GM19455 (cell line): ENCODE results near the gene YIPF5.
A peak's percentile ranks its signal among the peaks of the same experiment; 100 is the strongest.

Experiments used
- ATAC-seq: cut with Tn5 transposase; IDR thresholded peaks from one replicate; pipeline ENCODE4 v1.9.1; 2021; ENCODE audit not compliant: unreplicated experiment

Gene YIPF5

DNA sequence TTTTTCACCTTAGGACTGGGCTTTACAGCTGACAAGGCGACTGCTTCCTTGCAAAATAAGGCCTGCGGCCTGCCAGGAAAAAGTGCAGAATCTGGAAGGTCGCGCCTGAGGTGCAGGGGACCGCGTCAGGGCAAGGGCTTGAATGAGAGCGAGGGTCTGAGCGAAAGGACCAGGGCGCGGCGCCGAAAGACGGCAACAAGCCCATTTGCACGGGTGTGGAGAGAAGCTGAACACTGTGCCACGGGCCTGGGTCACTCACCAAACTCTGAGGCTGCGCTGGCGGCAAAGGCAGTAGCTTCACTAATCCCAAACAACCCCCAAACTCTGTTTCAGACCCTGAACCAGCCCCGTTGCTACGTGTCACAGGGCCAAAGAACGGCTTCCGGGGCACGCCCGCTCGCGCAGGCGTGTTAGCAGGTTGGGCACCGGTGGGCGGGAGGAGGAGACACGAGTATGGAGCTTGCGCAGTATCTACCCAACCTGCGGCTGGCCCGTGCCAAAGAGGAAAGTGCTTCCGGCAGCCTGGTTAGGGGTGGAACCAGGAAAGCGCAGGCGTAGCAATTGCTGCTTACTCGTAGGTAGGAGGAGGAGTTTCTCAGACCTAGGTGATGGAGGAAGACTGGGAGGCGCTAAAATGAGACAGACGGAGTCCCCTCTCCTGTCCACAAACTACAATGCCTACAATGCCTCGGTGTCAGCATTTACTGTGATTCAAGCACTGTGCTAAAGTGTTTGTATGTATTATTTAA is at the start of gene YIPF5, which contains the start of gene KCTD16:
Gene YIPF5 (minus strand): TSS at position 384 of the 749 bp plus-strand sequence. CDS start 704 bp downstream, outside the sequence.
Gene KCTD16 (plus strand): TSS at position 598 of the 749 bp plus-strand sequence.
- peak; percentile 100 for ATAC-seq

DNA sequence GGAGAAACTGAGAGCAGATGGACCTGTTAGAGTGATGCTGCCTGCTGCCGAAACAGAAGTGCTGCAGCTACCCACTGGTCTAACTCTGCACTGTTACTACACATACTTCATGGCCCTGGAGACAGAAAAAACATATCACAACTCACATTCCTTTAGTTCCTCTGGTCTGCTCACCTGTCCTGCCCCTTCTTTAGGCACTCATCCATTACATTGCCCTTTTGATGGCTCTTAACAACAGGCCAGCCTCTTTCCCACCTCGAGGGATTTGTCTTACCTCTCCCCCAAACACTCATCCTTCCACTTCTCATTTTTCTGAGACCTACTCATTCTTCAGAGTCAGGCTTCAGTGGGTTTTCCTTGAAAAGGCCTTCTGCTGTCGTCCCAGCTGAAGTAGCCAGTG is 49.4 kb upstream of the YIPF5 start:
- no peak for ATAC-seq

DNA sequence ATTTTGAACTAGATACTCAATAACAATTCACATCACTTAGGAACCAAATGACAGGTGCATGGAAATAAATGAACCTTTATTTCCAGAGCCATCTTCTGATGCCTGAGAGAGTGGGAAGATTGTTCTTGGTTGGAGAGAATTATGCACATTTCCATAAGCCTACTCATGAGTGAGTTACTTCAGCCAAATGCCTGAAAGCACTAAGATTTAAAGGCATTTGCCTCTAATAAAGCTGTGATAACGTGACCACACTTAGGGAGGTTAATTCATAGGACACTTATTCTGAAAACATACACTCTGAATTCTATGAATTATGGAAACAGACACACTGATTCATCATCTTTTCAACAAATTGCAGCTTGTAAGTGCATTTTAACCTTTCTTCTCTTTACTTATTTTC is 40.2 kb upstream of the YIPF5 start:
- ATAC-seq, result no peak

DNA sequence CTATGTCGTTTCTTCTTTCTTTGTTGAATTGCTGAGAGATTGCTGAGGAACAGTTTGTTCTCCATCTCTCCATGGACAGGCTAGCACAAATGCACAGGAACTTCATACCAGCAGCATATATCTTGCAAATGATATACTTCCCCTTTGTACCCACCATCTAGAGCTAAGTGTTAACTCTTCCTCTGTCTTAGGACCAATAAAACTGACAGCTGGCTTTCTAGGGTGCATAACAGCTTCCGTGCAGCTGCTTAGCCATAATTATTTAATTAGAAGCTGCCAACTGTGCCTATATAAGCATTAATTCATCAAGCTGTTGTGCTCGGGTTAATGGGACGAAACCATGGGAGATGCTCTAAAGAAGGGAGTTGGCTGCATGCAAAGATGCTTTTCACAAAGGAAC is 38.9 kb upstream of the YIPF5 start:
- ATAC-seq, result no peak

- no peak for ATAC-seq
These were observed 37.5 kb upstream of the YIPF5 start for GRCh38 chr5:144207875-144208444.

GRCh38 chr5:144206141-144206540 is 35.7 kb upstream of the YIPF5 start:
- ATAC-seq, result no peak

- no peak for ATAC-seq
These were observed 34.7 kb upstream of the YIPF5 start for GRCh38 chr5:144205141-144205551.

DNA sequence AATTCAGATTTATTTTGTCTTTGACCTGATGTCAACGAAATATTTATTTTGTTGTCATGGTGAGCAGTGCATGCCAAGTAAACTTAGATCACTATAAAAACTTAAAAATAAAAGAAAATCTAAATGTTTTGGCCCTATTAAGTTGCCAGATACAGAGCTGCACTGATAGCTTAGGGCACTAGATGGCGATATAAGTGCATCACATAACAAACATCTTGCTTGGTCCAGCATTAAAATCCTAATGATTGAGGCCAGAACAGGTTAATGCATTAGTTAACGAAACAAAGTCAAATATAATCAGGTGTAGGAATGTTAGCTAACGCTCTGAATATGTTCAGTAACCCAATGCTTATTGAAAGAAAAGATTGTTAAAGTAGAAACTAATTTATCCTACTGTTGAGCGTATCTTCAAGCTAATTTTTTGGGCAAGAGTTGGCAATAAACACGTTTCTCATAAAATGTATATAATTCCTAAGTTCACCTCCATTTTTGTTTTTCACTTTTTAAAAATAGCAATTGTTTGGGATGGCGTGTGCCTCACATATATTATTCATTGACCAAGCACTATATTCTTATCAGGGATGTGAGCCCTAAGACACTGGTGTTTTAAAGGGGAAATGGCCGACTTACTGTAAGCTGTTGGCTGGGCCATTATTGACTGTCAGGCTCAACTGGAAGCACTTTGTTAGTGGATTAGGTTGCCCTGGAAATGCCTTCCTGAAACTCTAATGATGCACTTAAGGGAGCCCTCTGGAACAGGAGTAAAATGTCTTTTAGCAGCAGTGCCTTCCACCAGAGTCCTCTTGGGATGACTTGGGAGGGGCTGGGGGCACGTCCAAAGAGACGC is 33.5 kb upstream of the YIPF5 start:
- ATAC-seq, result peak; percentile 90

DNA sequence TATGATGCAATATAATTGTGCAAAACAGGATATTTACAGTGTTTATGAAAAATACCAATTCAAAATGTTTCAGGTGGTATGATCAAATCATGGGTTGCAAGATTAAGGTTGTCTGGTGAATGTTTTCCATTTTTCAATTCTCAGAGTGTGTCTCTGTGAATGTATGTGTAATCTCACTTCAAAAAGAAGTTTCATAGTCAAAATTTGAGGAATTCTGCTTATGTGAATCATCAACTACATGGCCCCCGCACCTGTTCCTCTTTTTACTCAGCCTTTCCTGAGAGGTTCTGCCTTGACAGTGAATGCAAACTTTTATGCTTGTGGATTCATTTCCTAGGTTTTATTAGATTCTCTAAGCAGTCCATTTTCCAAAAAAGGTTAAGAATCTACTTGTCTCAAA is 32.3 kb upstream of the YIPF5 start:
- no peak for ATAC-seq

DNA sequence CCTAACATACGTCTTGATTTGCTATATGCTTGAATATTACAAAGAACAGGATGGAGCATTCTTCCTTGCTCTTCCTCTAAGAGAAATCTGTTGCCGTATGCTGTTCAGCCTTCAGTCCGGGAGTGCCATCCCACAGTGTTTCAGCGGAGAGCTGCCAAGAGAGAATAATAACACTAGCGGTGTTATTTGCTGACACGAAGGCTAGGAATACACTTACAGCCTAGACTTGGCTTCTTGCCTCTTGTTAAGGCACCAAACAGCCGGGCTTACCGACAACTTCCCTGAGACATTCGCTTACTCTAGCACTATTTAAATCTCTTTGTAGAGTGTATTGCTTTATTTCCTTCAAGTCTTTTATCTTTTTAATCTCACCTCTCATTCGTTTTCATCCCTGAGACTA is 31.6 kb upstream of the YIPF5 start:
- ATAC-seq, result no peak

GRCh38 chr5:144201588-144201987 is 31.1 kb upstream of the YIPF5 start:
- no peak for ATAC-seq

DNA sequence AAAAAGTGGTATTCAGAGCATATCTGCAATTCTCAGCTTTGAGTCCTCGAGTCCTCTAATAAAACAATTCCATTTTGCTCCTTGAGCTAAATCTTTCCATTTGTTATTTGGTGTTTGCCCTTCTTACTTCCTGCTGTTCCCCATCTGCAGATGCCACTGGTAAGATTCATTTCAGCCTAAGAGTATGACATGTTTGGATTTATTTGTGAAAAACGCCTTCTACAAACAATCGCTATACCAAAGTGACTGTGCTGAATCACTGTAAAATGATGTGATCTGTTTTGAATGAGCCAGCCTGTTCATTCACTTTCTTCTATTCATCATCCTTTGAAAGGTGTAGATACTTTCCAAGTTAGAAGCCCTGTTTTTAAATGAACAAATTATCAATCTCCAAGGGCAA is 27.9 kb upstream of the YIPF5 start:
- no peak for ATAC-seq

DNA sequence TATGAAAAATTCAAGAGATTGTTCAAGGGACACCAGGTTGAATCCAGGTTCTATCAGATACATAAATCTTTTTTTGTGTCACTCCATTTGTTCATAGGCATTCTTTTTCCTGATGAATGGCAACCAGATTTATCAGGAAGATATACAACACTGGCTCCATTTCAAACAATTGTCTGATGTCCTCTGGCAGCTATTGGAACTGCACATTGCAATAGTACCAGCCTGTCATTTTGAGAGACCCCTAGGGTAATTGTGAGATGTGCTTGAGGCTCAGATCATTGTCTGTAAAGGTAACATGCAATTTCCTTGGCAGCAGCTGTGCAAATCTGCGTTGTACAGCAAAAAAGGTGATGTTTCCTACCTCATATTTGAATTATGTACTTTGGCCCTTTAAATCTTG is 26.2 kb upstream of the YIPF5 start:
- ATAC-seq, result no peak

DNA sequence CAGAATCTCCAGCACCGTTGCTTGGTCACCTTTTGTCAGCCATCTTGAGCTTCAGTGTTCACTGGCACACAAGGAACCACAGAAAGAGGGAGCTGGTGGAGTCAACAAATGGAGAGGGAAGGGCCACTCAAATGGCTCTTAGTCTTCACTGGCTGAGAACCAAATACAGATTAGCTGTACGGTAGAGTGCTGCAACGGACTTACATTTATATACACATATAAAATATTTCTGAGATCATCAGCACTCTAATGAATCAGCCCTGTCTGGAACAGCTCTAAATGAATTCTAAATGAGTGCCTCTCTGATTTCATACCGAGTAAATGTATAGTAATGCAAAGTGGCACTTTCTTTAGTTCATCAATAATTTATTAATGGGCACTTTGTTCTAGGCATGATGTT is 25.0 kb upstream of the YIPF5 start:
- no peak for ATAC-seq

DNA sequence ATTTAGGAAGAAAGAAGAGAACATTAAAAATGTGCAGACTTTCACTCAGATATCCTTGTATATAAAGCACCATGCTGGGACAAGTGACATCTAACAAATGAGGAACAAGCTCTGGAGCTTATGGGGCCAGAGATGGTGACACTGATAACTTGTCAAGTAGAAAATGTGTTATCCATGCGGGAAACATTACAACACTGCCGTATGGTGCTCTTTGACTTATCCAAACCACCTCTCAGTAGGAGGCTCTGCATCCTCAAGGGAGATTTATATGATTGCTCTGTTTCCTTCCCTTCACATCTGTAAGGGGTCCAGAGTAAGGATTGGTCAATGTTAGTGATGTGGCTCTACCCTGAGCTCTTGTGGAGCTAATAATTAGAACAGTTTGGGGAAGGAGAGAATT is 23.7 kb upstream of the YIPF5 start:
- no peak for ATAC-seq

- no peak for ATAC-seq
These were observed 22.2 kb upstream of the YIPF5 start for GRCh38 chr5:144192661-144193060.

GRCh38 chr5:144191998-144192397 is 21.5 kb upstream of the YIPF5 start:
- peak; percentile 86 for ATAC-seq

- ATAC-seq, result no peak
These were observed 21.1 kb upstream of the YIPF5 start for GRCh38 chr5:144191531-144191930.

DNA sequence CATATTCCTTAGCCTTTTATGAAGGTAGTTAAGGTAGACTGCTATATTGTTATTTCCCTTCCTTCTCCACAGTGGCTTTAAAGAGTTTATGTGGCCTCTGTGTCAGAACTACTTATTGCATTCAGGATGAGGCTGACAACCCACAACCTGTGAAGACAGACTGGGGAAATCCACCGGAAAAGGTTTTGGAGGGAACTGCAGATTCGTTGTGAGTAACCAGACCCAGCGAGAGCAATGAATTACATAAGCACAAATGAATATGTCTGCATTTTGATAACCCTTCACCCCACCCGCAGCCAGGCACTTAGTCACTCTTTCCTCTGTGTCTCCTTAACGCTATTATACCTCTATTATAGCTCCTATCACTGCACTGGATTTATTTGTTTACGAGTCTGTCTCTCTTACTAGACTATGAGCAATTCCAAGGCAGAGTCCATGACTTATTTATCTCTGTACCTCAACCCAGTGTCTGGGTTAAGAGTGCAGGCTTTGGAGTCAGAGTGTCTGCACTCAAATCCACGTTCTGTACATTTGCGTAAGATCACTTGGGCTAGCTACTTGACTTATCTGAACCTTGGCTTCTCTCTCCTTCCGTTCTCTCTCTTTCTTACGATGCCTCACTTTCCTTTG is 19.5 kb upstream of the YIPF5 start:
- ATAC-seq, result peak; percentile 44

DNA sequence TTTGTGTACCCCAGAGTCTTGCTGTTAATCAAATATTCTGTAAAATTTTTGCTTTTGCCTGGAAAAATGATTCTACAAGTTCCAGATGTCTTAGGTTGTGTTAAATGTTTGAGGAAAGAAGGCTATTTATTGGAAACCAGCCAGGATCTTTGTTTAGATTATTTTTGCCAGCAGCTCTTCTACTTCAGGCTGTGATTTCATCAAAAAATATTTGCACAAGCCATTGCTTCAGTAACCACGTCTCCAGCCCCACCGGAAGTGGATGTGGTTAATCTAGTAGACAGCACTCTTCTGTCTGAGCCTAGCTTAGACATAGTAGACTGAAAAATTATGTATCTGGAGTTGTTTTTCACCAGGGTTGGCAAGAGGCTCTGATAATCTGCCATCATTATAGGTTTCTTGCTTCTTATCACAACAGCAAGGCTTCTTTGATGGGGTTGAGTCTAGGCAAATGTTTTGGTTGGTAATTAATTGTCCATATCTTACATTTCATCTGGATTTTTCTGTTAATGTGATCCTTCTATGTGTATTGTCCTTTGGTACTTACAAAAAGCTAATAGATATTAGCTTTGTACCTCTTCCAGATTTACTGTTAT is 17.3 kb upstream of the YIPF5 start:
- peak; percentile 68 for ATAC-seq
